A549 (cell line): Measurements from ENCODE around the gene ABCA7. TPM values are rescaled to one million over a fixed set of nuclear protein-coding genes. Genes with fewer than 3 reads are reported as not detected.
A peak's percentile ranks its signal among the peaks of the same experiment; 100 is the strongest.

Experiments used
- ATAC-seq, 2 experiments: fragments of 200-7000 bp in 1 of 2; fragments of >200 bp in 1 of 2; cut with Nextera tagmentation in 1 of 2; cut with Tn5 transposase in 1 of 2; 3 replicates each; pipeline versions ENCODE4 v1.8.0 to v1.9.1; 2018 to 2020; ENCODE audit warnings: mild to moderate bottlenecking in 1 of 2, moderate library complexity in 1 of 2
- CTCF ChIA-PET: fragments of 300-600 bp; sonication (Branson Sonifier 250); formaldehyde crosslinking; extraction: SDS; loops from one replicate; lab custom pipeline; 2021; ENCODE audit warnings: antibody characterized with exemption, inconsistent platforms; lab: Yijun Ruan, JAX
- POLR2A ChIA-PET: fragments of 350-600 bp; formaldehyde crosslinking; extraction: SDS; loops from one replicate; lab custom pipeline; 2021; ENCODE audit warnings: antibody characterized with exemption, inconsistent platforms; lab: Yijun Ruan, JAX
- DNase-seq, 2 experiments: peaks; one replicate each; pipeline versions ENCODE4 v3.0.0 to v3.0.0-alpha.2; 2011 to 2016; ENCODE audit warnings: low read depth in 1 of 2, low spot score in 1 of 2
- FAIRE-seq: peaks from 2 replicates; lab custom pipeline; 2011; peaks lifted over from hg19 to GRCh38; lab: Jason Lieb, UNC
- H3K27ac ChIP-seq, 2 experiments: fragments of >200 bp; sonication (Bioruptor Twin); formaldehyde crosslinking; 3 replicates each; pipeline ENCODE4 v1.5.1; 2016 to 2017
- H3K4me1 ChIP-seq: fragments of >200 bp; sonication (Bioruptor Twin); formaldehyde crosslinking; 3 replicates; pipeline ENCODE4 v1.6.1; 2016
- H3K4me2 ChIP-seq: fragments of >200 bp; sonication (Bioruptor Twin); formaldehyde crosslinking; 3 replicates; pipeline ENCODE4 v1.6.1; 2016
- H3K4me3 ChIP-seq: fragments of >200 bp; sonication (Bioruptor Twin); formaldehyde crosslinking; 3 replicates; pipeline ENCODE4 v1.5.1; 2016
- H3K9me3 ChIP-seq: fragments of >200 bp; sonication (Bioruptor Twin); formaldehyde crosslinking; 3 replicates; pipeline ENCODE4 v1.6.1; 2016
- BCL3 ChIP-seq: fragments of >200 bp; sonication (Bioruptor Twin); formaldehyde crosslinking; IDR thresholded peaks from 3 replicates; pipeline ENCODE4 v1.6.1; 2016
- CBX2 ChIP-seq: fragments of 200-600 bp; sonication (generic); IDR thresholded peaks from 2 replicates; pipeline ENCODE4 v1.6.1; 2016; ENCODE audit warnings: low read depth, mild to moderate bottlenecking, borderline replicate concordance
- EP300 ChIP-seq, 2 experiments: fragments of >200 bp; sonication (Bioruptor Twin); formaldehyde crosslinking; IDR thresholded peaks; 2 replicates in 1 of 2; 3 replicates in 1 of 2; pipeline ENCODE4 v1.6.1; 2016 to 2017
- MYC ChIP-seq: IDR thresholded peaks from 2 replicates; pipeline ENCODE4 v1.6.1; 2012; ENCODE audit warnings: mild to moderate bottlenecking, inconsistent platforms, low read length, improper control_type of control experiment, borderline replicate concordance
- NR3C1 ChIP-seq: fragments of >200 bp; sonication (Bioruptor Twin); formaldehyde crosslinking; IDR thresholded peaks from 3 replicates; pipeline ENCODE4 v1.6.1; 2017
- RAD21 ChIP-seq, 2 experiments: fragments of >200 bp in 1 of 2; sonication (Bioruptor Twin) in 1 of 2; formaldehyde crosslinking in 1 of 2; IDR thresholded peaks in 1 of 2; conservative IDR thresholded peaks in 1 of 2; 2 replicates in 1 of 2; 3 replicates in 1 of 2; pipeline ENCODE4 v1.6.1; 2012 to 2018; ENCODE audit warnings: inconsistent platforms in 1 of 2
- RCOR1 ChIP-seq: fragments of 150-350 bp; IDR thresholded peaks from 2 replicates; pipeline ENCODE4 v1.6.1; 2014; ENCODE audit warnings: antibody characterized with exemption, low read length, low read depth
- ZFP36 ChIP-seq: fragments of 450-650 bp; IDR thresholded peaks from 2 replicates; pipeline ENCODE4 v1.6.1; 2014; ENCODE audit warnings: borderline replicate concordance; ENCODE audit not compliant: partially characterized antibody
- ZNF302 ChIP-seq: fragments of 250-450 bp; sonication (Bioruptor Pico); IDR thresholded peaks from 2 replicates; pipeline ENCODE4 v1.9.0; 2021; ENCODE audit warnings: inconsistent platforms, mild to moderate bottlenecking, moderate library complexity
- WGBS: methylation state at CpG from one replicate; pipeline ENCODE4 v1.1.6; 2017; ENCODE audit errors: missing lambda C conversion rate; 5-methylcytosine and 5-hydroxymethylcytosine counted together
- polyA plus RNA-seq, 4 experiments: library from polyadenylated mRNA; depleted of rRNA in 3 of 4; stranded (reverse); fragments of >200 nt; fragmentation: RNase III in 1 of 4; extraction: RNeasy Plus Mini Kit Qiagen cat#74134 plus additional on column Dnase treatment in 1 of 4; gene quantifications; 2 replicates in 3 of 4; 3 replicates in 1 of 4; pipeline ENCODE4 v1.2.3, GENCODE V29; 2011 to 2017
- TF ChIP-seq, protein P1 (sequence below): fragments of 200-600 bp; sonication (generic); IDR thresholded peaks from 2 replicates; pipeline ENCODE4 v1.6.1; 2016; ENCODE audit warnings: antibody characterized with exemption, mild to moderate bottlenecking, moderate library complexity

Gene ABCA7
- polyA plus RNA-seq, 2 of the 4 experiments (the other 2 are of a cell fraction): 5.0 to 13.5 TPM

DNA sequence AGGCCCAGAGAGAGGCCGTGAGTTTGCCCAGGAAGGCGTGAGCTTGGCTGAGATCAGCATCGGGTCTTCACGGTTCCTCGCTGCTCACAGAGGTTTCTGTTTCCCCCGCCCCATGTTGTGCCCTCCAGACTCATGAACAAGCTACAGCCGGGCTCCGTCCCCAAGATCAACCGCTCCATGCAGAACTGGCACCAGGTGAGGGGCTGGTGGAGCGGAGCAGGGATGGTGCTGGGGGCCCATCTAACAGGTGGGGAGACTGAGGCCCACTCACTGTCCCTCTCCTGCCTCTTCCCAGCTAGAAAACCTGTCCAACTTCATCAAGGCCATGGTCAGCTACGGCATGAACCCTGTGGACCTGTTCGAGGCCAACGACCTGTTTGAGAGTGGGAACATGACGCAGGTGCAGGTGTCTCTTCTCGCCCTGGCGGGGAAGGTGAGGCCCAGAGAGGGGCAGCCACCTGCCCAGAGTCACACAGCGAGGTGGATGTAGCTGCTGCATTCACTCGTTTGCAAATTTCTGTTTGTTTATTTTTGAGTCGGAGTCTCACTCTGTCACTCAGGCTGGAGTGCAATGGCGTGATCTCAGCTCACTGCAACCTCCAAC lies 7.5 kb upstream of the ABCA7 start:
- Histone ChIP-seq H3K27ac (no peak overlapping the region), H3K4me3 (no peak overlapping the region), H3K9me3 (no peaks in the 10 kb centered on the region), H3K4me2 (no peak overlapping the region), H3K4me1 (peaks cover 13% of the 10 kb centered on the region; the same call in 1 of the 3 replicates)
- 89% methylated on average over 20 of the region's 20 CpGs for WGBS
- ATAC-seq (no peak), FAIRE-seq (no peak), DNase-seq (no peak)
- ChIA-PET CTCF (no interaction called here), POLR2A (interaction anchor here (0.7 kb wide), 1 partner anchor 67 kb away, joined by 5 read pairs; no protein-coding TSS in a partner anchor)
- TF ChIP-seq RAD21 (conservative IDR thresholded peaks at IDR 0.05 in 1 of 2, IDR thresholded peaks at IDR 0.05 in 1 of 2) (no peak), CBX2 (no peak), ZFP36 (peak; percentile 12)

GRCh38 chr19:1035998-1036621 lies 3.8 kb upstream of the ABCA7 start:
- TF ChIP-seq EP300 (IDR thresholded peaks at IDR 0.05) (no peak), ZNF302 (CRISPR knock-in tag) (no peak), RCOR1 (no peak)
- TF ChIP-seq, protein P1, sequence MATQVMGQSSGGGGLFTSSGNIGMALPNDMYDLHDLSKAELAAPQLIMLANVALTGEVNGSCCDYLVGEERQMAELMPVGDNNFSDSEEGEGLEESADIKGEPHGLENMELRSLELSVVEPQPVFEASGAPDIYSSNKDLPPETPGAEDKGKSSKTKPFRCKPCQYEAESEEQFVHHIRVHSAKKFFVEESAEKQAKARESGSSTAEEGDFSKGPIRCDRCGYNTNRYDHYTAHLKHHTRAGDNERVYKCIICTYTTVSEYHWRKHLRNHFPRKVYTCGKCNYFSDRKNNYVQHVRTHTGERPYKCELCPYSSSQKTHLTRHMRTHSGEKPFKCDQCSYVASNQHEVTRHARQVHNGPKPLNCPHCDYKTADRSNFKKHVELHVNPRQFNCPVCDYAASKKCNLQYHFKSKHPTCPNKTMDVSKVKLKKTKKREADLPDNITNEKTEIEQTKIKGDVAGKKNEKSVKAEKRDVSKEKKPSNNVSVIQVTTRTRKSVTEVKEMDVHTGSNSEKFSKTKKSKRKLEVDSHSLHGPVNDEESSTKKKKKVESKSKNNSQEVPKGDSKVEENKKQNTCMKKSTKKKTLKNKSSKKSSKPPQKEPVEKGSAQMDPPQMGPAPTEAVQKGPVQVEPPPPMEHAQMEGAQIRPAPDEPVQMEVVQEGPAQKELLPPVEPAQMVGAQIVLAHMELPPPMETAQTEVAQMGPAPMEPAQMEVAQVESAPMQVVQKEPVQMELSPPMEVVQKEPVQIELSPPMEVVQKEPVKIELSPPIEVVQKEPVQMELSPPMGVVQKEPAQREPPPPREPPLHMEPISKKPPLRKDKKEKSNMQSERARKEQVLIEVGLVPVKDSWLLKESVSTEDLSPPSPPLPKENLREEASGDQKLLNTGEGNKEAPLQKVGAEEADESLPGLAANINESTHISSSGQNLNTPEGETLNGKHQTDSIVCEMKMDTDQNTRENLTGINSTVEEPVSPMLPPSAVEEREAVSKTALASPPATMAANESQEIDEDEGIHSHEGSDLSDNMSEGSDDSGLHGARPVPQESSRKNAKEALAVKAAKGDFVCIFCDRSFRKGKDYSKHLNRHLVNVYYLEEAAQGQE: no peak
- no peak for FAIRE-seq
- ChIA-PET POLR2A (no interaction called here), CTCF (interaction anchor here (1.2 to 1.4 kb wide), 2 partner anchors 19 to 29 kb away, joined by 3 read pairs; no protein-coding TSS in a partner anchor)
- DNase-seq: no peak
- Histone ChIP-seq H3K27ac (no peak overlapping the region), H3K4me1 (peaks cover under 1% of the 10 kb centered on the region; the same call in 1 of the 3 replicates), H3K9me3 (no peaks in the 10 kb centered on the region), H3K4me3 (no peak overlapping the region), H3K4me2 (no peak overlapping the region)
- WGBS: 88% methylated on average over 24 of the region's 29 CpGs
- no peak for ATAC-seq

DNA sequence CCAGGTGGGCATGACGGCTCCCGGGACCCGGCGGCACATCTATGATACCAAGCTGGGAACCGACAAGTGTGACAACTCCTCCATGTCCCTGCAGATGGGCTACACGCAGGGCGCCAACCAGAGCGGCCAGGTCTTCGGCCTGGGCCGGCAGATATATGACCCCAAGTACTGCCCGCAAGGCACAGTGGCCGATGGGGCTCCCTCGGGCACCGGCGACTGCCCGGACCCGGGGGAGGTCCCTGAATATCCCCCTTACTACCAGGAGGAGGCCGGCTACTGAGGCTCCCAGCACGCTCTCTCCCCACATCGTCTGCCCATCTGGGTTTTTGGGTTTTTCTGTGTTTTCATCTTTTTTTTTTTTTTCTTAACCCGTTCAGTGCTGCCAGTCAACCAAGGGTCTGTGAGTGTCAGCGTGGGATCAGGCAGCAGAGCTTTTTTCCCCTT lies 2.3 kb upstream of the ABCA7 start:
- WGBS: 78% methylated on average over 16 of the region's 22 CpGs
- CTCF ChIA-PET: interaction anchor here (3.0 kb wide), 1 partner anchor 11 kb away, joined by 12 read pairs; the partner anchor contains the start of gene CNN2
- FAIRE-seq: no peak

More for the DNA sequence above, 2.3 kb upstream of the ABCA7 start:
- no peak overlapping the region for H3K4me3 ChIP-seq
- POLR2A ChIA-PET: no interaction called here
- DNase-seq (no peak), ATAC-seq (no peak)
- no peaks in the 10 kb centered on the region for H3K9me3 ChIP-seq
- H3K4me2 ChIP-seq: no peak overlapping the region
- H3K4me1 ChIP-seq: peaks cover 9% of the 10 kb centered on the region
- H3K27ac ChIP-seq: no peak overlapping the region
- TF ChIP-seq CBX2 (no peak), NR3C1 (no peak), BCL3 (no peak), MYC (no peak)
